Gastroesophageal sphincter (tissue), 3 donors: Measurements from ENCODE around the gene ELOVL6.

Experiments
- EP300 ChIP-seq: sonication (generic); formaldehyde crosslinking; IDR thresholded peaks from one replicate; pipeline ENCODE4 v1.6.1; 2017; ENCODE audit warnings: antibody characterized with exemption, mild to moderate bottlenecking
- POLR2A ChIP-seq, 2 donors: fragments of 450-650 bp; IDR thresholded peaks; one replicate each; pipeline ENCODE4 v1.6.1; 2017; ENCODE audit warnings: antibody characterized with exemption in 2 of 2, mild to moderate bottlenecking in 2 of 2, moderate library complexity in 1 of 2
- POLR2AphosphoS5 ChIP-seq: sonication (generic); formaldehyde crosslinking; IDR thresholded peaks from one replicate; pipeline ENCODE4 v1.6.1; 2017; ENCODE audit warnings: antibody characterized with exemption
- TF ChIP-seq, protein P1 (sequence below), 4 experiments: fragments of 200-600 bp in 2 of 4; fragments of 450-650 bp in 2 of 4; sonication (generic) in 1 of 4; IDR thresholded peaks; one replicate each; pipeline ENCODE4 v1.5.1; 2017 to 2019; ENCODE audit warnings: antibody characterized with exemption in 4 of 4, mild to moderate bottlenecking in 2 of 4, moderate library complexity in 2 of 4

DNA sequence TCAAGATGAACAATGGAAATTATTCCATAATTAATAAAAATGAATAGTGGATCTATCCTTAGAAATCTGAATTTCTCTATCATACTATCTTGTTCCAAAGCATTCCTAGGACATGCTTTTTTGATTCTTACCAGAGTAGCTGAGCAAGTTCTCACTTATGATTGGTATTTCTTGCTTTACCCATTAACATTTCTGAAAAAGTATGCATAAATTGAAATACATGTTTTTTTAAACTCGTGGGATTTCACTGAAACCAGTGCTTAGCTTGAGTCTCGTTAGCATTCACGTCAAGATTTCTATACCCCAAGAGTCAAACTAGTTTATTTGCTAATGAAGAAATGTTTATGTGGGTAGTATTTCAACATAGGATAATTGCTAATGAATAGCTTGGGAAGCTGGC lies 89.0 kb downstream of the ELOVL6 start:
- TF ChIP-seq, protein P1, sequence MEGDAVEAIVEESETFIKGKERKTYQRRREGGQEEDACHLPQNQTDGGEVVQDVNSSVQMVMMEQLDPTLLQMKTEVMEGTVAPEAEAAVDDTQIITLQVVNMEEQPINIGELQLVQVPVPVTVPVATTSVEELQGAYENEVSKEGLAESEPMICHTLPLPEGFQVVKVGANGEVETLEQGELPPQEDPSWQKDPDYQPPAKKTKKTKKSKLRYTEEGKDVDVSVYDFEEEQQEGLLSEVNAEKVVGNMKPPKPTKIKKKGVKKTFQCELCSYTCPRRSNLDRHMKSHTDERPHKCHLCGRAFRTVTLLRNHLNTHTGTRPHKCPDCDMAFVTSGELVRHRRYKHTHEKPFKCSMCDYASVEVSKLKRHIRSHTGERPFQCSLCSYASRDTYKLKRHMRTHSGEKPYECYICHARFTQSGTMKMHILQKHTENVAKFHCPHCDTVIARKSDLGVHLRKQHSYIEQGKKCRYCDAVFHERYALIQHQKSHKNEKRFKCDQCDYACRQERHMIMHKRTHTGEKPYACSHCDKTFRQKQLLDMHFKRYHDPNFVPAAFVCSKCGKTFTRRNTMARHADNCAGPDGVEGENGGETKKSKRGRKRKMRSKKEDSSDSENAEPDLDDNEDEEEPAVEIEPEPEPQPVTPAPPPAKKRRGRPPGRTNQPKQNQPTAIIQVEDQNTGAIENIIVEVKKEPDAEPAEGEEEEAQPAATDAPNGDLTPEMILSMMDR (IDR thresholded peaks at IDR 0.05) = no peak
- no peak for TF ChIP-seq POLR2AphosphoS5
- TF ChIP-seq EP300 = no peak
- no peak for TF ChIP-seq POLR2A (IDR thresholded peaks at IDR 0.05)
